ENCODE measurements around the gene RNF144B.
"Not testable (repeated sequence)": the region's sequence is repeated elsewhere in the genome, so short reads cannot be mapped to it uniquely, and the experiment has no call there.

RNF144B gene

DNA sequence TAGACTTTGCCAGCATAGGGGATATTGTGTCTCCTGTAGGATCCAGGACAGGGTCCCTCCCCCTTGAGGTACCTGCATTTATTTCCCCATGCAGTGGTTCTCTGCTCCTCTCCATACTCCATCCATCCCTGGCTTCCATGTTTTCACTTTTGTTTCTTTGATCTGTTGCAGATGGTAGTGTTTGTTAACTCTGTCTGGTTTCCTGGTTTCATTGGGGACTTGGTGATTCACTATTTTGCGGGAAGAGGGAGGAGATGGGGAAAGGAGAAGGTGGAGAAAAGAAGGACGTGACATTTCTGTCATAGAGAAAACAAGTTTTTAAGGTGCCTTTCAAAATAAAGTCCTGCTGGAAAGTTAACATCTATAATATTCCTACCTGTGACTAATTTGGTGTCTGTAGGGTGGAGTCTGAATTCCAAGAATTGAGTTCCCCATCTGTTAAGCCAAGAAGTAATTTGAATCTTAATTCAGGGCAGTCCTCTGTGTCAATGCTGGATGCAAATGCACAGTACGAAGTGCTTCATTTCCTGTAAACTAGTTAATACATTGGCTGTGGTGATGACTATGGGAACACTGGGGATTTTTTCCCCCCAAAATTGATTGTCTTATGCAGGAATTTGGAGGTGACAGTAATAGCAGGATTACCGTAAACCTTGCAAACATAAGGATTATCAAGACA lies 6.9 kb upstream of the RNF144B start:
- DNase-seq = no peak

DNA sequence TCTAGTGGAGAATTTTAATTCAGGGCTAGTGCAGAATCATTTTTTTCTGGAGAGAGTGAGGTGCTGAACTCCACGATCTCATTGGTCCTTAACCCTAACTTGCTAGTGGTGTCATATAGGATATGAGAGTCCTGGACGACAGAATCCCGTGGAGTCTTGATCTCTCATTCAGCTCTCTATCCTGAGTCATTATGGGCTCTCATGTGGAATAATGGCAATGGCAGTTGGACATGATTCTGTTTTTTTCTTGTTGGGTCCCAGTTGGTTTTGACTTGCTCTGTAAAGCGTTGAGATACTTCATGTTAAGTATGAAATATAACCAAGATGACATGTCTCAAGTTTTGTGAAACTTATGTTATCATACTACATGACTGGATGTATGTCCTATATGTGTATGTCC lies 6.3 kb upstream of the RNF144B start:
- DNase-seq = peak; percentile 63

DNA sequence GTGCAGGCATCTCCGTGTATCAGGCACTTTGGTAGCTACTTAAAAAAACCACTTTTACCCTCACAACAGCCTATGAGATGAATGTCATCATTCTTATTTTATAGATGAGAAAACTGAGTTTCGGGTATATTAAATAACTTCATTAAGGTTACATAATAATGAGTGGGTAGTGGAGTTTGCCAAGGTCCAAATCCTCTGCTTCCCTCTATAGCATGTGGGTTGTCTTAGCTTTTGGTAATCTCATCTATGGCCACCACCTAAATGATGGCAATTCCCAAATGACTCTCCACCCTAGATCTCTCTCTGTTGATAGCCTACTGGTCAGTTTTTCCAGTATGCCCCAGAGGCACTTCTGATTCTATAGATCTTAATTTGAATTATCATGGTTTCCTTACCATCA lies 3.7 kb upstream of the RNF144B start:
- no peak for DNase-seq

DNA sequence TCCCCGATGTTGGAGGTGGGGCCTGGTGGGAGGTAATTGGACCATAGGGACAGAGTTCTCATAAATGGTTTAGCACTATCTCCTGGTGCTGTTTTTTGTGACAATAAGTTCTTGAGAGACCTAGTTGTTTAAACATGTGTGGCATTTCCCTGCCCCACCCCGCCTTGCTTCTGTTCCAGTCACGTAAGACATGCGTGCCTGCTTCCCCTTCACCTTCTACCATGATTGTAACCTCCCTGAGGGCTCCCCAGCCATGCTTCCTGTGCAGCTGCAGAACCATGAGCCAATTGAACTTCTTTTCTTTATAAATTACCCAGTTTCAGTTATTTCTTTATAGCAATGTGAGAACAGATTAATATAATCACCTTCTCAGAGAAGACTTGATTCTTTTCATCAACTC lies 2.5 kb upstream of the RNF144B start:
- no peak for DNase-seq

DNA sequence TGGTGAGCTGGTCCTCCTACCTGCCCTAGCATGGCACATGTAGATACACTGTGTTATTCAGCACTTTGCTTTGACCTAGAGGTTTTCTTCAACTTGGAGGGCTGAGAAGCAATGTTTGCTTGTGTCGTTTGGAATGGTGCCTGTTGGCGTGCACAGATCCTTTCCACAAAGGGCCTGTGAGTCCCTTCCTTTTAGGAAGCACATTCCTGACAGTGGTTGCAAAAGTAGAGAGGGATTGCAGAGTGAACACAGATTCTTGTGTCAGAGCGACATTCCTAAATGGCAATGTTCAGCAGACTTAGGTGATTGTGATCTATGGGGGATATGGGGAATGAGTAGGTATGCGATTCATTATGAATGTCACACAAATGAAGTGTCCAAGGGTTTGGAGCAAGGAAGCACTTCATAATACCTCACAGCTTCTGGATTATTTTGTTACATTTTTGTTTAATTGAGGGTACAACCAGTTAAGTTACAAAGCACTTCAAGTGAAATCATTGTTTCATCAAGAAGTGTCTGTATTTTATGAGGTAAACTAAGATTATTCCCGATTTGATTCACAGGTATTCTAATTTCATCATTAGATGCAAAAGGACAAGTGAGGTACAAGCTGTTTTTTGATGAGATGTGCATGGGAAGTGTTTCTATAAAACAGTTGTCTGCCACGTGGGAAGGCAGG lies 713 bp upstream of the RNF144B start:
- DNase-seq = no peak

DNA sequence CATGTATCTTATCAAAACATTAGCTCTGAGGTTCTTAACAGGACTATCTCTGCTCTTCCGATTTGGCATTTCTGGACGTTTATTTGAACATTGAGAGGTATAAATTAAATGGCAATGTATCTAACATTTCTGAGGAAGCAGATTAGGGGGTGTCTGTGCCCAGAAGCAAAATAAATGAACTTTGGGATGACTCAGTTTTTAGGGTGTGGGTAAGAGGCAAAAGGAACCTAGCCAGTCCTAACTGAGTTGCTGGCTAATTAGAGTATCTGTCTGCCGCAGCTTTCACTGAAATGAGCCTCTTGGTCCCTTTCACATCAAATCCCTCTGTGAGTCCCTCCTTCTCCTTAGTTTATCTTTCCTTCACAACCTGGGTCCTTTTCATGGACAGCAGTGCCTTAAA lies 1.1 kb downstream of the RNF144B start:
- DNase-seq = no peak

DNA sequence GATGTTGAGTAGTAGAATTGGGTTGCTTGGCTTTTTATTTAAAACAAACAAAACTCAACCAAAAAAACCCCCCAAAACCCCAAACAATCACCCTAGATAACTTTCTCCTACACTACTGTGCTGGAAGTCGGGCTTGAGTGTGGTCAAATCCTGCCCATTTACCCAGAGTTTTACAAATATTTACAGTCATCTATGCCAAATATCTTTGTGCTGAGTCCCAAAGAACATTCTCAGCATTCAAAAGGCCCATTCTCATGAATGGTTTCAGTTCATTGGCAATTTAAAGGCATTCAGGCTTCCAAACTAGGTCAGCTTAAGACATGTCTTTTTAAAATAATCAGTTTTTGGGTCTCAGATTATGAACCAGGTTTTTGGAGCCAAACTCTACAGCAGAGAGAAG lies 1.8 kb downstream of the RNF144B start:
- DNase-seq = no peak

DNA sequence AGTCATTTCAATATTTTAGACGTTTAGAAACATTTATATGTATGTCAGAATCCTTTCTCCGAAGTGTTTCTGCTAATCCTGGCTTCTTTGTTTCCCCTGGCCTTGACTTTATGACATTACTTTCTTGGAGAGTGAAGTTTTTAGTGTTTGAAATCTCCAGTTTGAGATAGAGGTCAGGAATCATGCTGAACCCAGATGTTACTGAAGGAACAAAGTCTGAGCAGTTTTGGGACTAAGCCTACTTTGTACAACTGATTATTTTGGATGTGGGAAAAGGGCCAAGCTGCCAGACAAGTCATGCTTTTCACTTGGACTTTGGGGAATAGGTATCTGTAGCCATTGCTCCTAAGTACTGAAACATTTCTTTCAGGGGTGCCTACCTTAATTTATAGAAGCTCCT lies 2.3 kb downstream of the RNF144B start:
- DNase-seq = no peak

DNA sequence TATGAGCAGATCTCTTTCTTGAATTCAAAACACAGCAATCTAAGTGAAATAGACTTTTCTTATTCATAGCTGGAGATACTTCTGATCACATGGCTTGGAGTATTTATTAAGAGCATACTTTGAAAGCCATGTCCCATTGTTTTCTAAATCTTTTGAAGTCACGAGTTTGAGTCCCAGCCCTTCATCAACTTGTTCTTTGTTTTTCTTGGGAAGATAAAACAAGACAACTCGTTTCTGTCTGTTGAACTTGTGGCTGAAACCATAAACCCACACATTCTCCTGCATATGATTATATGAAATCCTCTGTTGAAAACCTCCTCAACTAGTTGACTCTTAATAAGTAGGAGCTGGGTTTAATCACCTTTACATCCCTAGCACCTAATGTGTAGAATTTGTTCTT lies 3.3 kb downstream of the RNF144B start:
- no peak for DNase-seq

DNA sequence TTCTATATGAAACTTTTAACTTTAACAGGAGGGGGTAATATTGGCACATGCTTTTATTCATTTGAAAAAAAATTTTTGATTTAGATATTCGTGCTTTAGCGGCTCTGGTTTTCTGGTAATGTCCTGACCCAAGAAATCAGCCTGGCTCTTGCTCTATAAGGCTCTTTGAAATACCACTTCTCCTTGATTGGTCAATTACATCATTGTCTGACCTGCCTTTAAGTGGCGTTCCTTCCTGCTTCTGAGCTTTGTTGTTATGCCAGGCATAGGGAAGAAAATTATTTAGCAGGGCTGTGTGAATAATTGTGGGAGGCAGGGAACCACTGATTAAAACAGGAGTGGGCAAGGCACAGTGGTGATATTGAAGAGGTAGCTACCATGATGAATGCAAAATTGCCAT lies 3.9 kb downstream of the RNF144B start:
- no peak for DNase-seq

DNA sequence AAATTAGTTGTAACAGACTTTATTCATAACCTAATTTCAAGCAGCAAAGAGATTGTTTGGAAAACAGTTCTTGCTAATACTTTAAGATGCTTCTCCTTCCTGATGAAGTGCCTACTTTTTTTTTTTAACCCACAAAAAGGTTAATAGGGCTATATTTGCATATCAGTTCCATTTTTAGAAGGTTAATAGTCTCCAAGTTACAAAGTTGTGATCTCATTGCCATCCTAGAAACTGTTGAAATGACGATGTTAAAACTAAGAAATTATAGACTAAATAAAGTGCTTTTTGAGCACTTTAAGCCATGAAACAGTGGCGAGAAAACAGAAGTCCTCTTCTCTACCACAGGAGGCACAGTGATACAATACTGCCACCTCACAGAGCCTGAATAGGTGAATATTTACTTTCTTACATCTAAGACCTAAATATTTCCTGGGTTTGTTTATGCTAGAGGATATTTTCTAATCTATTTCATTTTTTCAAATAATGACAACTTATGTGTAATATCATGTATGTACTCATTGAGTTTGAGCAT lies 5.3 kb downstream of the RNF144B start:
- DNase-seq = no peak

DNA sequence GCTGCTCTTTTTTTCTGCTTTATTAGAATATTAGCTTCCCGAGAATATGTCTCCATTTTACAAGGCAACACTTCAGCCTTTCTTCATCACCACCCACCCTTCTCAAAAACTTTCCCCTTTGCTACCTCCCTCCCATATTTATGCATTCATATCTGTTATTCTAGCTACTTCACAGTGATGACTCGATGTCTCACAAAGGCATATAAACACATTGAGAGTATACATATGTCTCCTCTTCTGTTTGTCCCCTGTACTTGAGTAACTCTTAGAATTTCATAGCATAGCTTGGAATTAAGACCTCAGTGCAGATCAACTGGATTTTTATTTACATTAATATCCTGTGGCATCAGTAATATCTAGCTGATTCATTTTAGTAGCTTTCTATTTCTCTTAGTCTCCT lies 6.5 kb downstream of the RNF144B start:
- no peak for DNase-seq

DNA sequence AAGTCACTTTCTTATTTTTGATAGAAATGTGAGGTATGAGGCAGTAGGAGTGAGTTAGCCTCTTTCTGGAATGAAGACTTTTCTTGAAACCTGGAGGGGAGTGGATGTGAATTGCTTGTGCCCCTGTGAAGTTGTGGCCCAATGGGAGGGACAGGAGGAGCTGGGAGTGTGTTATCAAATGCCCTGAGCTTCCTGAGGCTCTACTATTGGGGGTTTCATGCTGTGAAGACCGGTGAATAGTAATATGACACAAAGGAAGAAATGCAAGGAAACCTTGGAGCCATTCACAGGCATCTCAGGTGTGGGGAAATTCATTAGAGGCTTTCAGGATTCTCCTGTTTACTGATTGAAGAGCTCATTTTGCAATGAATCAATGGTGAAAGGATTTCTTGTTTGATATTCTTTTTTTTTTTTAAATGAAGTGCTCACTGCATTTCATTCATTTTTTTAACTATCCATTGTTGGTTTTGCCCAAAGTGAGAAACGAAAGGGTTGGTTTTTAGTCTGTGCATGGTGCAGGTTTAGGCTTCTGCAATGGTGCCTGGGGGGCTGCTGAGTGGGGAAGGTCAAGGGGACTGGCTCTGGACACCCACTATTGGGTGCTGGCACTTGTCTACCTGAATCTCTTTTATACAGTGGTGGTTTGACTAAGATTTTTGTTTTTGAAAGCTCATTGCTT lies 8.2 kb downstream of the RNF144B start:
- DNase-seq = no peak

DNA sequence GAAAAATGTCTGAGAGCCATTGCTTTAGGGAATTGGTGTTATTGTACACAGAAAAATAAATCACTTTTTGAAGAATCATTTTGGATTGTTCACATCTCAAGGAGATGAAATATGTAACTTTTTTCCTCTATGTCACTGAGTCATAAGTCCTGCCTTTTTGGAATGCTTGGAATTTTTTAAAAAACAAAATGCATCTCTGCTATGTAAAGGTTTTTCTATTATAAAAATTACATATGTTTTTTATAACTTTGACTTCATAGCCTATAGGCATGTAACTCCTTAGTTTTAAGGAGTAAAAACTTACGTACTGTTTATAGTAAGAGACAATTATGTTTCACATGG lies 8.7 kb downstream of the RNF144B start:
- no peak for DNase-seq

DNA sequence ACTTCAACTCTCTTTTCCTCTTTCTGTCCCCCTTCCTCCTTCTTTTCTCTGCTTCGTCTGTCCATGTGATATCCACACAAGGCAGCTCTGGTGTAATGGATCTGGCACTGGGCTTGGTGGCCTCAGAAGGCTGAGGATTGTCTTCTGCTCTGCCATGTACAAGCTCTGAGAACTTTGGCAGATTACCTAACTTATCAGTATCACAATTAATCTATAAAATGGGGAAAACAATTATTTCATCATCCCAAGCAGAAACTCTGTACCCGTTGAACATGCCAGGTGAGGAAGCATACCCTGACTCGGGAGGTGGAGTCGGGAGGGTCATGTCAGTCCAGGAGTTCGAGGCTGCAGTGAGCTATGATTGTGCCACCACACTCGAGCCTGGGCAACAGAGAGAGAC lies 10.6 kb downstream of the RNF144B start:
- no peak for DNase-seq

DNA sequence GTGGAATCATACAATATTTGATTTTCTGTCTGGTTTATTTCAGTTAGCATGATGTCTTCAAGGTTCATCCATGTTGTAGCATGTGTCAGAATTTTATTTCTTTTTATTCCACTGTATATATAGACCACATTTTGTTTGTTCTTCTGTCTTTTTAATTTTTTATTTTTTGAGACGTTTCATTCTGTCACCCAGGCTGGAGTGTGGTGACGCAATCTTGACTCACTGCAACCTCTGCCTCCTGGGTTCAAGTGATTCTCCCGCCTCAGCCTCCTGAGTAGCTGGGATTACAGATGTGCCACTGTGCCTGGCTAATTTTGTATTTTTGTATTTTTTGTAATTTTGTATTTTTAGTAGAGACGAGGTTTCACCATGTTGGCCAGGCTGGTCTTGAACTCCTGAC lies 11.1 kb downstream of the RNF144B start:
- DNase-seq = not testable (repeated sequence)

DNA sequence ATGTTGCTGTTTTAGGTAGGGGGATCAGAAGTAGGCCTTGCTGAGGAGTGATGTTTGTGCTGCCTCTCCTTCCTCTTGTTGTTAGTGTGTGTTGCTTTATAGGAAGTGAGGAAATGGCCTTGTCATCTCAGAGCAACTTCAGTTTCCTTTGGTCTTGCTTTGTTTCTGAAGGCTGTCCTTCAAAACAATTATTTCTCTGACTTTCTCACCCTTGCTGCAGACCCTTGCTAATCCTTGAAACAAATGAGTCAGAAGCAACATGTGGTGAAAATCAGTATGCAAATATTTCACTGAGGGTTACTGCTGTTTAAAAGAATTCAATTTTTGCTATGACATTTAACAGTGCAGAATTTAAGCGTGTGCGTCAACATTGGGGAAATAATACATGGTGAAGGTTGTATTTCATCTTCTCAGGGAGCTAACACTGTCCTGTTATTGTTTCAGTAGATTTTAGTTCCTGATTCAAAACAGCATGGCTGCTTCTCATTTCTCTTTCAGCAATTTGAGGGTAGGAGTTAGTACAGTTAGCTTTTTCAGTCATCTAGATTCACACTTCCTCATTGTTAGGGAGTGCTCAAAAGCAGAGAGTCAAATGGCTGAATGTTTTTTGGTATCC lies 13.8 kb downstream of the RNF144B start:
- DNase-seq = no peak

DNA sequence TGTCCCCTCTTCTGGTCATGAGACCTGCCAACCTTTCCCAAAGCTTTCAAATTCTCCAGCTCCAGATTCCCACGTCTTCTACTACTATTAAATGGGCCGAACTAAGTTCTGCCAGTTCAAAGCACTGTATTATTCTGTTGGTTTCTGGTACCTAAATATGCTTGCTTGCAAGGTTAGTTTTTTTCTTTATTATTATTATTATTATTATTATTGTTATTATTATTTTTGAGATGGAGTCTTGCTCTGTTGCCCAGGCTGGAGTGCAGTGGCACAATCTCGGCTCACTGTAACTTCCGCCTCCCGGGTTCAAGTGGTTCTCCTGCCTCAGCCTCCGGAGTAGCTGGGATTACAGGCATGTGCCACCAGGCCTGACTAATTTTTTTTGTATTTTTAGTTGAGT lies 17.8 kb downstream of the RNF144B start:
- not testable (repeated sequence) for DNase-seq

DNA sequence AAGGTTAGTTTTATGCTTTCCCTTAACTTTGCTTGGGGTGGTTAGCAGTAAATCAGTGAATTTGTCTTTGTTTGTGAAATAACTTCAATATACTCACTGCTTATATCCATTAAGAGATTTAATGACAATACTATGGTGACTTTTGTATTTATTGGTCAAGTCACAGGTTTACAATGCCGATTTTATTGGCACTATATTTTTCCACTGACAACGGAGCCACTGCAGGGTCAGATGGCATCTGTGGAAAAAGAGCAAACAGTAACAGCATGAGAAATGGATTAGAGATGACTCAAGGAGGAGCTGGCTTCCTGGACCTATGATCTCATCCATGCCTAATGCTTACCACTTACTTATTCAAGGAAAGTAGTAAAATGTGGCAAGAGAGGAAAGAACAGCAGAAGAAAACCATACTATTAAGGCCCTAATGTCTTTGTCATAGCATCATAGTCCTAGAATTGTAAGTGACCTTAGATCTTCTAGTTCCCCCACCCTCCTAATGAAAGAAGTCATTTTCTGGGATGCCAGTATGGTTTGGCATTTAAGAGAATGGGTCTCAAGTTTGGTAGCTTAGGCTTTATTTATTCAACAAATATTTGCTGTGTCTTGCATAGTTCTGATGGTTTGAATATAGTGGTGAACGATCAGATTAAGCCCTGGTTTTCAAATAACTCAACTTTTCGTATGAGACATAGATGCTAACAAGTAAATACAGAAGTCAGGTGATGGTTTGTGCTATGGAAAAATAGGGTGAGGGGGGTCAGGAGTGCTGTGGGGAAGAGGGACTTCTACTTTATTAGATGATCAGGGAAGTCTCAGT lies 18.5 kb downstream of the RNF144B start:
- DNase-seq = no peak

DNA sequence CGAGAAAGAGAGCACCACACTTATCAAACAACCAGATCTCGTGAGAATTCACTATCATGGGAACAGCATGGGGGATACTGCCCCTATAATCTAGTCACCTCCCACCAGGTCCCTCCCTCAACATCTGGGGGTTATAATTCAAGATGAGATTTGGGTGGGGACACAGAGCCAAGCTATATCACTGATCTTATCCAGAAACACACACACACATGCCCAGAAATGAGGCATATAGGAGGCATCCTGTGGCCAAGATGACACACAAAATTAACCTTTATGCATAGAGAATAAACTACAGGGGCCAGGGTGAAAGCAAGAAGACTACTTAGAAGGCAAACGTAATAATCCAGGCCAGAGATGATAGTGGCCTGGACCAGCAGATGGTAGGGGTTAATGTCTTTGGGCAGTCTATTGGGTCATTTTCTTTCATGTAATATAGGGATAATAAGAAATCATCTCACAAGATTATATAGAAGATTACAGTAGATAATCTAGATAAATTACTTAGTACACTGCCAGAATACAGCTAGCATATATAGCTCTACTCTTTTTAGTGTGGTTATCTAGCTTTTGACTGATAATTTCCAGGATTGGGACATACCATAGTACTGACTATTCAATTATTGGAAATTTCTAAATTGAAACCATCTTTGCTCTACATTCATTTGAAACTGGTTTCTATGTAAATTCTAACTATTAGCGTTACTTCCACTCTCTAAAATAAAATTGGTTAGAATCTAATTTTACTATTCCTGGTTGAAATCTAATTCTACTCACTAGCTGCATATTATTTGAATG lies 20.0 kb downstream of the RNF144B start:
- no peak for DNase-seq

DNA sequence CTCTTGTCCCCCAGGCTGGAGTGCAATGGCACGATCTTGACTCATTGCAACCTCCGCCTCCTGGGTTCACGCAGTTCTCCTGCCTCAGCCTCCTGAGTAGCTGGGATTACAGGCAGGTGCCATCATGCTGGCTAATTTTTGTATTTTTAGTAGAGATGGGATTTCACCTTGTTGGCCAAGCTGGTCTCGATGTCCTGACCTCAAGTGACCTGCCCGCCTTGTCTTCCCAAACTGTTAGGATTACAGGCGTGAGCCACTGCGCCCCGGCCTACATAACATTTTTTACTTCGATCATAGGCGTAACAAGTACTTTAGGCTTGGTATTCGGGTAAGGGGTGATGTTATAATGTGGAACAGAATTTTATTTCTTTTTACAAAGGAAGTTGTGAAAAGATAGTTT lies 22.5 kb downstream of the RNF144B start:
- DNase-seq = not testable (repeated sequence)

DNA sequence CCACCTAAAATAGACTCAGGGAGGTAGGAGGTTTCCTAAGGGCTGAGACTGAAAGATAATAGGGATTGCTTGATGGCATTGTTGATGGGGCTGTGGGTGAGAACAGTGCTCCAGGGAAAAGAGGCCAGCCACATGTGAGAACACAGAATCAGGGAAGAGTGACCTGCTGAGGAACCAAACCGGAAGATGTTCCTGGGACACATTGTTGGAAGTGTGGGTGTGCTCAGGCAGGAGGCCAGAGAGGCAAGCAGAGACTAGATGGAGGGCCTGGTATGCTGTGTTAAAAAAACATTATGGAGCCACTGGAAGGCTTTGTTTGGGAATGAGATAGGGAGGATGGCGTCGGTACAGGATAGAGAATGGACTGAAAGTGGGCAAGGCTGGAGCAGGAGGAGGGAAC lies 23.3 kb downstream of the RNF144B start:
- no peak for DNase-seq

Measured in eye (tissue), 1 donor.